ENCODE results near the gene SYT5.
"Not testable (repeated sequence)": the region's sequence is repeated elsewhere in the genome, so short reads cannot be mapped to it uniquely, and the experiment has no call there.

The SYT5 gene

GRCh38 chr19:55166530-55167268, 13.4 kb downstream of the SYT5 start, which contains the start of gene DNAAF3:
Gene DNAAF3 (minus strand): TSS chr19:55166613. CDS start chr19:55166413, 200 bp downstream.
- DNase-seq = peak; percentile 78 to 87

GRCh38 chr19:55165952-55166529, 14.0 kb downstream of the SYT5 start:
- peak; percentile 49 to 64 for DNase-seq

- DNase-seq = no peak
Measured at GRCh38 chr19:55161571-55162322, 18.3 kb downstream of the SYT5 start.

- DNase-seq = no peak
Measured at GRCh38 chr19:55160986-55161365, 19.1 kb downstream of the SYT5 start.

GRCh38 chr19:55160128-55160985, 19.7 kb downstream of the SYT5 start:
- peak; percentile 87 to 89 for DNase-seq

GRCh38 chr19:55158848-55159749, 21.0 kb downstream of the SYT5 start:
- DNase-seq = no peak

- DNase-seq = no peak
Measured at GRCh38 chr19:55158423-55158822, 21.7 kb downstream of the SYT5 start.

- DNase-seq = no peak
Measured at GRCh38 chr19:55157064-55157908, 22.8 kb downstream of the SYT5 start, which contains the start of gene TNNI3. Gene TNNI3 (minus strand): TSS chr19:55157732. CDS start chr19:55157589, 143 bp downstream.

GRCh38 chr19:55156202-55157063, 23.7 kb downstream of the SYT5 start:
- peak; percentile 13 to 29 for DNase-seq

GRCh38 chr19:55155784-55156183, 24.3 kb downstream of the SYT5 start:
- DNase-seq = not testable (repeated sequence)

- DNase-seq = no peak
Measured at GRCh38 chr19:55153652-55154264, 26.3 kb downstream of the SYT5 start.

- DNase-seq = no peak
Measured at GRCh38 chr19:55152017-55152416, 28.1 kb downstream of the SYT5 start.

- DNase-seq = no peak
Measured at GRCh38 chr19:55149078-55150003, 30.7 kb downstream of the SYT5 start, which contains the start of gene TNNT1. Gene TNNT1 (minus strand): TSS chr19:55149206. CDS start chr19:55147157, 2,049 bp downstream.

GRCh38 chr19:55147545-55148251, 32.4 kb downstream of the SYT5 start:
- no peak for DNase-seq

GRCh38 chr19:55146705-55147273, 33.3 kb downstream of the SYT5 start:
- DNase-seq = no peak

GRCh38 chr19:55146078-55146704, 33.9 kb downstream of the SYT5 start:
- peak; percentile 20 for DNase-seq
